Measurements from ENCODE around the gene MRGPRG.

MRGPRG gene

DNA sequence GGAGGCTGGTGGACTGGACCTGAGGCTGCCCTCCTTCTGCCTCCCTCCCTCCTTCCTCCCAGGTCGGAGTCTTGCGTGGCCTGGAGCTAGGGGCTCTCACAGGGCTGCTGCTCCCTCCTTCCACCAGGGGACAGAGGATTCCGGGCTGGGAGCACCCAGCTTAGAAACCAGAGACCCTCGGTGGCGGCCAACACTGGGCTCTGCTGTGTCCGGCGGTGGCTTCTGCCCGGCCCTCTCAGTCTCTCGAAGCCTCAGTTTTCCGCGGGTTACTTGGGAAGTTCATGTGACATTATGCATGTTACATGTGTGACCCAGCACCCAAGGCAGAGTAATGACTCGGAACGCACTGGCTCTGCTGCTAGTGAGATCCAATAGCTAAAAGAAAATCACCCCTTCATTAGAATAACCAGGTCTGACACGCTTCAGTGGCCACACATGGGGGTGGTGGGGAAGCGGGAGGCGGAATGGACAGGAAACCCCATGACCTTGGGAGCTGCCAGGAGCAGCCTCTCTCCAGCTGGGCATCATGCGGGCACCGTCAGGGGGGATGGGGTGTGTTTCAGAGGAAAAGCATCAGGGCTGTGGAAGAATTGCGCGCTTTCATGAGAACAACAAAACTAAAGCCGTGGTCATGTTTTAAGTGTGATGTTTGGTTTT lies 5.9 kb upstream of the MRGPRG start:
- no peak for TF ChIP-seq SUZ12 (IDR thresholded peaks at IDR 0.05; ENCODE audit: extremely low read depth, insufficient read depth, insufficient read length)
- no peak for TF ChIP-seq YY1 (IDR thresholded peaks at IDR 0.05; ENCODE audit: insufficient read depth, insufficient read length)
- TF ChIP-seq ZNF274 (IDR thresholded peaks at IDR 0.05; ENCODE audit: low read depth, low read length) = no peak
- Histone ChIP-seq H3K9ac (ENCODE audit: insufficient read length, low read depth) (peak overlapping the region; percentile 18), H3K4me1 (ENCODE audit: insufficient read depth, insufficient read length) (peaks cover 21% of the 10 kb centered on the region), H3K4me3 (ENCODE audit: insufficient read length, low read depth) (no peak overlapping the region), H3K36me3 (ENCODE audit: insufficient read depth, insufficient read length, low read length) (no peaks in the 10 kb centered on the region), H3K27me3 (ENCODE audit: insufficient read depth, insufficient read length) (no peaks in the 10 kb centered on the region), H3K9me3 (ENCODE audit: insufficient read depth, low read length) (no peaks in the 10 kb centered on the region)
- no peak for DNase-seq (ENCODE audit: low read depth, low spot score)

- H3K9me3 ChIP-seq (ENCODE audit: insufficient read depth, low read length) = no peaks in the 10 kb centered on the region
- H3K9ac ChIP-seq (ENCODE audit: insufficient read length, low read depth) = peak overlapping the region; percentile 18
- no peak overlapping the region for H3K4me3 ChIP-seq (ENCODE audit: insufficient read length, low read depth)
- peaks cover 21% of the 10 kb centered on the region for H3K4me1 ChIP-seq (ENCODE audit: insufficient read depth, insufficient read length)
- no peak for DNase-seq (ENCODE audit: low read depth, low spot score)
- H3K36me3 ChIP-seq (ENCODE audit: insufficient read depth, insufficient read length, low read length) = no peaks in the 10 kb centered on the region
- TF ChIP-seq YY1 (IDR thresholded peaks at IDR 0.05; ENCODE audit: insufficient read depth, insufficient read length) (no peak), ZNF274 (IDR thresholded peaks at IDR 0.05; ENCODE audit: low read depth, low read length) (no peak), SUZ12 (IDR thresholded peaks at IDR 0.05; ENCODE audit: extremely low read depth, insufficient read depth, insufficient read length) (no peak)
- H3K27me3 ChIP-seq (ENCODE audit: insufficient read depth, insufficient read length) = no peaks in the 10 kb centered on the region
These were observed 5.3 kb upstream of the MRGPRG start for GRCh38 chr11:3223932-3224381.

DNA sequence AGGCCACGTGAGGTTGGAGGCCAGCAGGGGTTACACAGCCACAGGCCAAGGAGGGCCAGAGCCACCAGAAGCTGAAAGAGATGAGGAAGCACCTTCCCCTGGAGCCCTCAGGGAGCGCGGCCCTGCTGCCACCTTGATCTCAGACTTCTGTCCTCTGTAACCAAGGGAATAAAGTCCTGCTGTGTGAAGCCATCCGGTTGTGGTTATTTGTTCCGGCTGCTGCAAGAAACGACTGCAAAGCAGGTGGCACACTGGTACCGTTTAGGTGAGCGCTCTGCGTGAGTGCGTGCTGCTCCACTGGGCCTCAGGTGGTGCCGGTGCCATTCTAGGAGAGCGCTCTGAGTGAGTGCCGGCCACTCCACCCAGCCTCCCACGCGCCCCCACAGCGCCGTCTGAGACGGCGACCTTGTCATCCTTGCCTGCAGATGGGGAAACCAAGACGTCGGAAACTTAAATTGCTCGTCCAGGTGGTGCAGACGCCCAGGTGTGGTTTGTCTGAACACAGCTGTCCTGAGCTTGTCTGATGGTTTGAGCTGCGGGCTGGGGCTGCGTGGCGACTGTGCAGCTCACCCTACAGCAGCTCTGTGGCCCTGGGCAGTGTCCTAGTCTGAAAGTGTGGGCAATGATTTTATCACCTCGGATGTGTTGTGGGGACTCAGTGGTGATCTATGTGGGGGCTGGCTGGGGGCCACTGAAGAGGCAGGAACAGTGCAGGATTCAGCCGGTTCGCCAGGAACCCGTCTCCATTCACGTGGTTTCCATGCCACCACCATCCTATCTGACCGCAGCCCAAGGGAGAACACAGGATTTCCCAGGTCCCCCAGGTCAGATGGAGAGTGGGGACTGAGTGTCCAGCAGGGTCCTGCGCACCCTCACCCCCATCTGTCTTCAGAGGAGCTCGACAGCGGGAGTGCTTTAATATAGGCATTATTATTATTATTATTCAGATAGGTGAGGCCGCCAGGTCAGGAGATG lies 4.6 kb upstream of the MRGPRG start:
- peaks cover 21% of the 10 kb centered on the region for H3K4me1 ChIP-seq (ENCODE audit: insufficient read depth, insufficient read length)
- DNase-seq (ENCODE audit: low read depth, low spot score) = no peak
- H3K4me3 ChIP-seq (ENCODE audit: insufficient read length, low read depth) = no peak overlapping the region
- no peaks in the 10 kb centered on the region for H3K9me3 ChIP-seq (ENCODE audit: insufficient read depth, low read length)
- TF ChIP-seq SUZ12 (IDR thresholded peaks at IDR 0.05; ENCODE audit: extremely low read depth, insufficient read depth, insufficient read length) (no peak), ZNF274 (IDR thresholded peaks at IDR 0.05; ENCODE audit: low read depth, low read length) (no peak), YY1 (IDR thresholded peaks at IDR 0.05; ENCODE audit: insufficient read depth, insufficient read length) (no peak)
- H3K36me3 ChIP-seq (ENCODE audit: insufficient read depth, insufficient read length, low read length) = no peaks in the 10 kb centered on the region
- no peaks in the 10 kb centered on the region for H3K27me3 ChIP-seq (ENCODE audit: insufficient read depth, insufficient read length)
- H3K9ac ChIP-seq (ENCODE audit: insufficient read length, low read depth) = no peak overlapping the region

DNA sequence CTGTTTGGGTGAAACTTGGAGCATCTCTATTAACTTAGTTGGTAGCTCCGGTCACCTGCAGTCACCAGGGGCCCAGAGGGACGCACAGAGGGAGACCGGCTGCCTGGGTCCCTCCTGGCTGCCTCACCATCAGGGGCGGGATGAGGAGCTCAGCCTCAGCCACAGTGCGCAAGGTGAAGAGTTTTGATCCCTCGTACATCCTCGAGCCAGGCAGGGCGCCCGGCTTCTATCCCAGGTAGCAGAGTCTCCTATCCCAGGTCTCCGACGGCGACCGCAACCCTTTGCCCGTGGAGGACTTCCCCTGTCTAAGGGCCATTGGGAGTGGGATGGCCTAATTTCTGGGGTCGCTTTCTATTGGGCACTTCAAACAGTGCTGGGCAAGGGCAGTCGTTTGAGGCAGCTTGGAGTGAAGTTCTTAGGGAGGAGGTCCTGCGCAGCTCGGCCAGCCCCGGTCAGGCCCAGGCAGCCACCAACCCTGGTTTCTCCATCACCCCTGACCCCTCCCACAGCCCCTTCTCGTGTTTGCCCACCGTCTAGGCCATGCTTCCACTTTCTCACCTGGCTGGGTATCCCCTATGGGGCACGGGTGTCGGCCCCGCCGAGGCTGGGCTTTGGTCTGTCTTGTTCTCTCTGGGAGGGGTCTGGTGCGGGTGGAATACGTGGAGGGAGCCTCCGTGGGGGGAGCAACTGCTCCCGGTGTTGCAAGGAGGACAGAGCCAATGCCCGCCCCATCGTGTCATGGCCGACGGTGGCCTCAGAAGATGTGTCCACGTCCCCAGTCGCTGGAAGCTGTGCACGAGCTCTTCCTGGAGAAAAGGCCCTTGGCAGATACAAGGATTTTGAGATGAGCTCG lies 3.6 kb upstream of the MRGPRG start:
- no peak for TF ChIP-seq SUZ12 (IDR thresholded peaks at IDR 0.05; ENCODE audit: extremely low read depth, insufficient read depth, insufficient read length)
- TF ChIP-seq YY1 (IDR thresholded peaks at IDR 0.05; ENCODE audit: insufficient read depth, insufficient read length) = no peak
- no peak for TF ChIP-seq ZNF274 (IDR thresholded peaks at IDR 0.05; ENCODE audit: low read depth, low read length)
- no peak for DNase-seq (ENCODE audit: low read depth, low spot score)
- Histone ChIP-seq H3K9ac (ENCODE audit: insufficient read length, low read depth) (no peak overlapping the region), H3K9me3 (ENCODE audit: insufficient read depth, low read length) (no peaks in the 10 kb centered on the region), H3K36me3 (ENCODE audit: insufficient read depth, insufficient read length, low read length) (no peaks in the 10 kb centered on the region), H3K27me3 (ENCODE audit: insufficient read depth, insufficient read length) (no peaks in the 10 kb centered on the region), H3K4me3 (ENCODE audit: insufficient read length, low read depth) (no peak overlapping the region), H3K4me1 (ENCODE audit: insufficient read depth, insufficient read length) (peaks cover 21% of the 10 kb centered on the region)

- H3K27me3 ChIP-seq (ENCODE audit: insufficient read depth, insufficient read length) = no peaks in the 10 kb centered on the region
- no peak for TF ChIP-seq ZNF274 (IDR thresholded peaks at IDR 0.05; ENCODE audit: low read depth, low read length)
- no peak for TF ChIP-seq YY1 (IDR thresholded peaks at IDR 0.05; ENCODE audit: insufficient read depth, insufficient read length)
- no peak for TF ChIP-seq SUZ12 (IDR thresholded peaks at IDR 0.05; ENCODE audit: extremely low read depth, insufficient read depth, insufficient read length)
- H3K4me1 ChIP-seq (ENCODE audit: insufficient read depth, insufficient read length) = peaks cover 21% of the 10 kb centered on the region
- H3K9me3 ChIP-seq (ENCODE audit: insufficient read depth, low read length) = no peaks in the 10 kb centered on the region
- H3K4me3 ChIP-seq (ENCODE audit: insufficient read length, low read depth) = no peak overlapping the region
- H3K36me3 ChIP-seq (ENCODE audit: insufficient read depth, insufficient read length, low read length) = no peaks in the 10 kb centered on the region
- DNase-seq (ENCODE audit: low read depth, low spot score) = no peak
- no peak overlapping the region for H3K9ac ChIP-seq (ENCODE audit: insufficient read length, low read depth)
These were observed 2.9 kb upstream of the MRGPRG start for GRCh38 chr11:3221408-3222002.

DNA sequence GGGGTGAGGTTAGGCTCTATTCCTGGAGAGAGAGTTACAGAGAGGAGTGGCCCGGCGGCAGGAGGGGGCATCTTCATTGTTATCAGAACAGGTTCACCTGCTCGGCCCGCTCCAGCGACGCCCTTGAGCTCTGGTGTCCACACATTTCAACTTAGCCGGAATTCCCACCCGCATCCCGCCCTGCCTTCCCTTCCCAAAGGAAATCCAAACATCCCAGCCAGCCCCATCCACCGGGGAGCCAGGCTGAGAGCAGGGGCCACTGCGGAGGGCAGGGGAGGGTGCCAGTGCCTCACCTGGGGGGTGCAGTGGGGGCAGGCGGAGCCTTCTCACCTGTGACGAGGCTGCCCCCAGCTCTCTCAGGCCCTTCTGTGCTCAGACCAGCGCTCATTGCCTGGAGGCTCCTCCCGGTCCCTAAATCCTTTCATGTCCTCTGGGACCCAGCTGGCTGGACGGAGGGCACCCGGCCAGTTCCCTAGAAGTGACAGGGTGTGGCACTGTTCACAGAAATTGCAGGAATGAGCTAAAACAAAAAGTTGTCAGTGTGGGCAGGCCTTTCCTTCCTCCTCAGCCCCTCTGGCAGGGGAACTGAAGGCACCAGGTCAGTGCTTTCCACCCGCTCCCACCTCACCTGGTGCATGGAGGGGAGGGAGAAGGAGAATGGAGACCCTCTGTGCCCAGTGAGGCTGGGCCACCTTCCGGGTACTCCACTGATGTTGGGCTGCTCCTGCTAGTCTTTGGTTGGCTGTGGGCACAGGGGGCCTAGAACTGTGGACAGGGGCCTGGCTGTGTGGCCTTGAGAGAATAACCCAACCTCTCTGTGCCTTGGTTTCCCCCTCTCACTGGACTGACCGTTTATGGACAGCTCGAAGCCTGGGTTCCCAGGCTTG lies 2.2 kb upstream of the MRGPRG start:
- H3K4me3 ChIP-seq (ENCODE audit: insufficient read length, low read depth) = no peak overlapping the region
- H3K36me3 ChIP-seq (ENCODE audit: insufficient read depth, insufficient read length, low read length) = no peaks in the 10 kb centered on the region
- H3K4me1 ChIP-seq (ENCODE audit: insufficient read depth, insufficient read length) = peaks cover 14% of the 10 kb centered on the region
- TF ChIP-seq YY1 (IDR thresholded peaks at IDR 0.05; ENCODE audit: insufficient read depth, insufficient read length) = no peak
- no peak for TF ChIP-seq SUZ12 (IDR thresholded peaks at IDR 0.05; ENCODE audit: extremely low read depth, insufficient read depth, insufficient read length)
- TF ChIP-seq ZNF274 (IDR thresholded peaks at IDR 0.05; ENCODE audit: low read depth, low read length) = no peak
- no peaks in the 10 kb centered on the region for H3K9me3 ChIP-seq (ENCODE audit: insufficient read depth, low read length)
- H3K27me3 ChIP-seq (ENCODE audit: insufficient read depth, insufficient read length) = no peaks in the 10 kb centered on the region
- no peak overlapping the region for H3K9ac ChIP-seq (ENCODE audit: insufficient read length, low read depth)
- no peak for DNase-seq (ENCODE audit: low read depth, low spot score)

Measured in NT2/D1 (cell line).